Common myeloid progenitor, CD34-positive (primary cell): ENCODE measurements around the gene OGT.
A peak's percentile ranks its signal among the peaks of the same experiment; 100 is the strongest.
"Not testable (repeated sequence)": the region's sequence is repeated elsewhere in the genome, so short reads cannot be mapped to it uniquely, and the experiment has no call there.

Experiments
- CTCF ChIA-PET: fragments of 350-600 bp; sonication (Branson Sonifier 250); formaldehyde crosslinking; loops from one replicate; lab custom pipeline; 2021; ENCODE audit warnings: antibody characterized with exemption; lab: Charles Lee
- POLR2A ChIA-PET: fragments of 350-600 bp; sonication (Branson Sonifier 250); formaldehyde crosslinking; loops from one replicate; lab custom pipeline; 2021; ENCODE audit warnings: antibody characterized with exemption; lab: Charles Lee
- DNase-seq, 3 donors: peaks; one replicate each; pipeline versions ENCODE4 v3.0.0 to v3.0.0-alpha.2; 2013
- H3K27ac ChIP-seq, 2 experiments: 1 replicate in 1 of 2; 2 replicates in 1 of 2; pipeline ENCODE4 v1.7.0; 2013; ENCODE audit warnings: inconsistent platforms in 2 of 2, low read length in 2 of 2, mild to moderate bottlenecking in 2 of 2, low read depth in 1 of 2, moderate library complexity in 1 of 2; ENCODE audit not compliant: severe bottlenecking in 2 of 2, insufficient read depth in 1 of 2, poor library complexity in 1 of 2
- H3K27me3 ChIP-seq, 5 experiments: replicated peaks in 2 of 5; 1 replicate in 3 of 5; 2 replicates in 2 of 5; pipeline versions ENCODE4 v1.6.1 to v1.7.0; 2013; ENCODE audit warnings: low read length in 4 of 5, mild to moderate bottlenecking in 2 of 5, moderate library complexity in 2 of 5, inconsistent platforms in 1 of 5; ENCODE audit not compliant: insufficient read depth in 5 of 5, control insufficient read depth in 4 of 5
- H3K36me3 ChIP-seq, 4 experiments: 1 replicate in 2 of 4; 2 replicates in 2 of 4; pipeline versions ENCODE4 v1.6.1 to v1.7.0; 2013; ENCODE audit warnings: low read length in 3 of 4, control low read depth in 1 of 4, mild to moderate bottlenecking in 1 of 4; ENCODE audit not compliant: control insufficient read depth in 4 of 4, insufficient read depth in 4 of 4
- H3K4me1 ChIP-seq, 4 experiments: 1 replicate in 3 of 4; 2 replicates in 1 of 4; pipeline versions ENCODE4 v1.6.1 to v1.7.1; 2013; ENCODE audit warnings: low read length in 3 of 4, mild to moderate bottlenecking in 3 of 4, control low read depth in 1 of 4, inconsistent platforms in 1 of 4, moderate library complexity in 1 of 4; ENCODE audit not compliant: control insufficient read depth in 4 of 4, insufficient read depth in 4 of 4; ENCODE audit errors: control extremely low read depth in 1 of 4
- H3K4me3 ChIP-seq, 7 experiments: 1 replicate in 4 of 7; 2 replicates in 3 of 7; pipeline versions ENCODE4 v1.5.1 to v1.7.0; 2013; ENCODE audit warnings: mild to moderate bottlenecking in 7 of 7, low read length in 6 of 7, moderate library complexity in 6 of 7, inconsistent platforms in 2 of 7, low read depth in 2 of 7, control low read depth in 1 of 7; ENCODE audit not compliant: insufficient read depth in 4 of 7, control insufficient read depth in 1 of 7; ENCODE audit errors: extremely low read depth in 1 of 7
- H3K9me3 ChIP-seq, 5 experiments: 1 replicate in 4 of 5; 2 replicates in 1 of 5; pipeline versions ENCODE4 v1.6.1 to v1.7.1; 2013; ENCODE audit warnings: low read length in 4 of 5, mild to moderate bottlenecking in 2 of 5, inconsistent platforms in 1 of 5, low read depth in 1 of 5, moderate library complexity in 1 of 5; ENCODE audit not compliant: control insufficient read depth in 4 of 5, insufficient read depth in 2 of 5; ENCODE audit errors: control extremely low read depth in 1 of 5
- WGBS: methylation state at CpG from one replicate; pipeline ENCODE4 v1.1.5; 2013; ENCODE audit not compliant: insufficient coverage; 5-methylcytosine and 5-hydroxymethylcytosine counted together

OGT gene

GRCh38 chrX:71578253-71579135 is 45.6 kb downstream of the OGT start, which contains the start of gene GCNA:
Gene GCNA, plus strand, starts transcription at chrX:71578437. Its CDS starts 2,385 bp downstream, at chrX:71580822.
- ChIA-PET POLR2A (no interaction called here), CTCF (no interaction called here)
- Histone ChIP-seq H3K27ac (no peak within 1 kb of the TSS), H3K4me3 (no peak within 1 kb of the TSS), H3K36me3 (peaks cover 0 to 25% (median 8%) of the 10 kb centered on the region in 4 experiments), H3K27me3 (peaks cover 0 to 2% (median 0%) of the 10 kb centered on the region in 5 experiments), H3K4me1 (no peaks in the 10 kb centered on the region), H3K9me3 (no peaks in the 10 kb centered on the region)
- peak in 2 of 3 donors; percentile 7 to 19 for DNase-seq
- WGBS = 94% methylated on average over 38 of the region's 48 CpGs

GRCh38 chrX:71579136-71579989 is 46.5 kb downstream of the OGT start:
- no peak for DNase-seq
- H3K4me3 ChIP-seq = no peak overlapping the region
- H3K9me3 ChIP-seq = no peaks in the 10 kb centered on the region
- POLR2A ChIA-PET = no interaction called here
- H3K27ac ChIP-seq = no peak overlapping the region
- H3K4me1 ChIP-seq = no peaks in the 10 kb centered on the region
- WGBS = 91% methylated on average over 16 of the region's 26 CpGs
- H3K36me3 ChIP-seq = peaks cover 0 to 19% (median 2%) of the 10 kb centered on the region in 4 experiments
- CTCF ChIA-PET = no interaction called here
- H3K27me3 ChIP-seq = peaks cover 0 to 2% (median 0%) of the 10 kb centered on the region in 5 experiments

- H3K27ac ChIP-seq = no peak overlapping the region
- no peaks in the 10 kb centered on the region for H3K9me3 ChIP-seq
- no peaks in the 10 kb centered on the region for H3K4me1 ChIP-seq
- H3K27me3 ChIP-seq = peaks cover 0 to 2% (median 0%) of the 10 kb centered on the region in 5 experiments
- no peak overlapping the region for H3K4me3 ChIP-seq
- 100% methylated on average over 1 of the region's 7 CpGs for WGBS
- H3K36me3 ChIP-seq = peaks cover 0 to 15% (median 1%) of the 10 kb centered on the region in 4 experiments
- ChIA-PET CTCF (no interaction called here), POLR2A (no interaction called here)
- DNase-seq = no peak
Measured at GRCh38 chrX:71579990-71580380, 47.1 kb downstream of the OGT start.

DNA sequence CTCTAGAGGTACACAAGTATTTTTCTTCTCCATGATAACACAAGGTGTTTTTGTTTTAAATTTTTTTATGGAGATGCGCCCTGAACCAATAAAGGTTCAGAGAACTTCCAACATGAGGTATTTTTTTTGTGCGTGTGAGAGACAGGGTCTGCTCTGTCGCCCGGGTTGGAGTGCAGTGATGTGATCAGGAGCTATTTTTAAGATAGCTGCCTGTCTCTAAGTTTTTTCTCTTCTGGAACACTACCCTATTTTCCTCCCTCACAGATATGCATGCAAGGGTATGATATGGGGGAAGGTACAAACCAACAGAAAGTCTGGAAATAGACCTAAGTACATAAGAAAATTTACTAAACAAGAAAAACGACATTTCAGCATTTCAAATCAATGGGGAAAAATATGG is 48.3 kb downstream of the OGT start:
- WGBS = no CpG with 5 or more reads among the region's 5 CpGs
- peaks cover 0 to 6% (median 0%) of the 10 kb centered on the region in 4 experiments for H3K36me3 ChIP-seq
- H3K27me3 ChIP-seq = no peaks in the 10 kb centered on the region
- no peak for DNase-seq
- no peaks in the 10 kb centered on the region for H3K9me3 ChIP-seq
- H3K27ac ChIP-seq = no peak overlapping the region
- no peaks in the 10 kb centered on the region for H3K4me1 ChIP-seq
- ChIA-PET POLR2A (no interaction called here), CTCF (interaction anchor here (1.9 kb wide), 1 partner anchor 71 kb away, joined by 5 read pairs; no protein-coding TSS in a partner anchor)
- no peak overlapping the region for H3K4me3 ChIP-seq

- ChIA-PET POLR2A (no interaction called here), CTCF (no interaction called here)
- DNase-seq = no peak
- Histone ChIP-seq H3K27me3 (no peaks in the 10 kb centered on the region), H3K4me1 (no peaks in the 10 kb centered on the region), H3K4me3 (no peak overlapping the region), H3K9me3 (no peaks in the 10 kb centered on the region), H3K36me3 (no peaks in the 10 kb centered on the region), H3K27ac (no peak overlapping the region)
- WGBS = 100% methylated on average over 1 of the region's 2 CpGs
Measured at GRCh38 chrX:71586929-71587328, 54.0 kb downstream of the OGT start.

- no CpG with 5 or more reads among the region's 8 CpGs for WGBS
- H3K4me3 ChIP-seq = not testable (repeated sequence)
Measured at GRCh38 chrX:71593210-71593609, 60.3 kb downstream of the OGT start.

More at GRCh38 chrX:71593210-71593609, 60.3 kb downstream of the OGT start:
- POLR2A ChIA-PET, H3K36me3 ChIP-seq, CTCF ChIA-PET, H3K27ac ChIP-seq, H3K4me1 ChIP-seq, H3K9me3 ChIP-seq, DNase-seq, H3K27me3 ChIP-seq: not testable (repeated sequence)
